Fibroblast of pulmonary artery (primary cell): ENCODE measurements around the gene MMRN2.
A peak's percentile ranks its signal among the peaks of the same experiment; 100 is the strongest.
"Not testable (repeated sequence)": the region's sequence is repeated elsewhere in the genome, so short reads cannot be mapped to it uniquely, and the experiment has no call there.

Source experiments
- DNase-seq: peaks from one replicate; pipeline ENCODE4 v3.0.0-alpha.2; 2010; ENCODE audit warnings: low read depth
- H3K4me3 ChIP-seq: replicated peaks from 2 replicates; pipeline ENCODE4 v1.5.1; 2011; ENCODE audit warnings: low read depth, mild to moderate bottlenecking, control low read depth, low read length, moderate library complexity
- TF ChIP-seq, protein P1 (sequence below): IDR thresholded peaks from 2 replicates; pipeline ENCODE4 v1.5.1; 2011; ENCODE audit warnings: mild to moderate bottlenecking, control low read depth, low read length, inconsistent platforms; ENCODE audit errors: missing control alignments

Gene MMRN2

GRCh38 chr10:86954681-86955500 lies 2.5 kb downstream of the MMRN2 start:
- no peak overlapping the region for H3K4me3 ChIP-seq
- TF ChIP-seq, protein P1, sequence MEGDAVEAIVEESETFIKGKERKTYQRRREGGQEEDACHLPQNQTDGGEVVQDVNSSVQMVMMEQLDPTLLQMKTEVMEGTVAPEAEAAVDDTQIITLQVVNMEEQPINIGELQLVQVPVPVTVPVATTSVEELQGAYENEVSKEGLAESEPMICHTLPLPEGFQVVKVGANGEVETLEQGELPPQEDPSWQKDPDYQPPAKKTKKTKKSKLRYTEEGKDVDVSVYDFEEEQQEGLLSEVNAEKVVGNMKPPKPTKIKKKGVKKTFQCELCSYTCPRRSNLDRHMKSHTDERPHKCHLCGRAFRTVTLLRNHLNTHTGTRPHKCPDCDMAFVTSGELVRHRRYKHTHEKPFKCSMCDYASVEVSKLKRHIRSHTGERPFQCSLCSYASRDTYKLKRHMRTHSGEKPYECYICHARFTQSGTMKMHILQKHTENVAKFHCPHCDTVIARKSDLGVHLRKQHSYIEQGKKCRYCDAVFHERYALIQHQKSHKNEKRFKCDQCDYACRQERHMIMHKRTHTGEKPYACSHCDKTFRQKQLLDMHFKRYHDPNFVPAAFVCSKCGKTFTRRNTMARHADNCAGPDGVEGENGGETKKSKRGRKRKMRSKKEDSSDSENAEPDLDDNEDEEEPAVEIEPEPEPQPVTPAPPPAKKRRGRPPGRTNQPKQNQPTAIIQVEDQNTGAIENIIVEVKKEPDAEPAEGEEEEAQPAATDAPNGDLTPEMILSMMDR = no peak
- no peak for DNase-seq

GRCh38 chr10:86953747-86954680 lies 3.4 kb downstream of the MMRN2 start:
- TF ChIP-seq, protein P1 = no peak
- H3K4me3 ChIP-seq = no peak overlapping the region
- DNase-seq = peak; percentile 73

DNA sequence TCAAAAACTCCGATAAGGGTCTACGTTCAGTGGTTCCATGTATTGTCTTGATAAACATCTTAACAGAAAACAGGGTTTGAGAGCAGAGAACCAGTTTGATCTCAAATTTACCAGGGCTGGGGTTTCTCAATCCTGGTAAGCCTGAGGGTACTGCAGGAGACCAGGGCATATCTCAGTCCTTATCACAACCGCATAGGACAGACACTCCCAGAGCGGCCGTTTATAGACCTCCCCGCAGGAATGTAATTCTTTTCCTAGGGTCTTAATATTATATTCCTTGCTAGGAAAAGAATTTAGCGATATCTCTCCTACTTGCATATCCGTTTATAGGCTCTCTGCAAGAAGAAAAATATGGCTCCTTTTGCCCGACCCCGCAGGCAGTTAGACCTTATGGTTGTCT lies 4.7 kb downstream of the MMRN2 start:
- H3K4me3 ChIP-seq, DNase-seq: not testable (repeated sequence)

GRCh38 chr10:86952106-86952505 lies 5.3 kb downstream of the MMRN2 start:
- no peak for DNase-seq
- TF ChIP-seq, protein P1 = no peak
- H3K4me3 ChIP-seq = no peak overlapping the region

DNA sequence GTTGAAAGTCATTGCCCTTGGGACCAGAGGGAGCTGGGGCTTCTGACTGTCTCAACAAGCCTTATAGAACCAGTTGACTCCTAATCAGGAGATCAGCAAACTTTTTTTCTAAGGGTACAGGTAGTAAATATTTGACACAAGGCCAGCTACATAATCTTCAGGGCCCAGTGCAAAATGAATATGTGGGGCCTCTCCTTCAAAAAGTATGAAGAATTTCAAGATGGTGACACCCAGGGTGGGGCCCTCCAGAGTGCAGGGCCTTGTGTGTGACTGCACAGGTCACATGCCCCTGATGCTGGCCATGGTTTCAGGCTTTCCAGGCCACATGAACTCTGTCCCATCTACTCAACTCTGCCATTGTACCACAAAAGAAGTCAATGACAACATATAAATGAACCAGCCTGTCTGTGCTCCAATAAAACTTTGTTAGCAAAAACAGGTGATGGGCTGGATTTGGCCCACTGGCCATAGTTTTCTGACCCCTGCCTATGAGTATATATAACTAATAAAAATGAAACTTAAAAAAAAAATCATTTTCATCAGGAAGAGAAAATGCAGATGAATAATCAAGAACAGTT lies 6.1 kb downstream of the MMRN2 start:
- H3K4me3 ChIP-seq = no peak overlapping the region
- no peak for DNase-seq
- TF ChIP-seq, protein P1 = no peak

- no peak overlapping the region for H3K4me3 ChIP-seq
- TF ChIP-seq, protein P1 = no peak
- DNase-seq = no peak
These were observed 7.1 kb downstream of the MMRN2 start for GRCh38 chr10:86950349-86950748.

DNA sequence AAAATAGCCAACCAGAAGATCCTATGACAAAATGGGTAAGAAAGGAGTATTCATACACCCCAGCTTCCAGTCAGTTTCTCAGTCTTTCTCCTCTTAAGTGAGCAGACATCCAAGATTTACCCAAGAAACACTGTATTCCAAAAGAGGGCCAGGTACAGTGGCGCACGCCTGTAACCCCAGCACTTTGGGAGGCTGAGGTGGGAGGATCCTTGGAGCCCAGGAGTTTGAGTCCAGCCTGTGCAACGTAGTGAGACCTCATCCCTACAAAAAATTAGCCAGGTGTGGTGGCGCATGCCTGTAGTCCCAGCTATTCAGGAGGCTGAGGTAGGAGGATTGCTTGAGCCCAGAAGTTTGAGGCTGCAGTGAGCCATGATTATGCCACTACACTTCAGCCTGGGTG lies 9.6 kb downstream of the MMRN2 start:
- H3K4me3 ChIP-seq, DNase-seq: not testable (repeated sequence)
